Lung (tissue), 12 donors: ENCODE results near the gene PUS10. TPM values are rescaled to one million over a fixed set of nuclear protein-coding genes. Genes with fewer than 3 reads are reported as not detected.
"Not testable (repeated sequence)": the region's sequence is repeated elsewhere in the genome, so short reads cannot be mapped to it uniquely, and the experiment has no call there.

Source experiments
- ATAC-seq: fragments of 200-7000 bp; cut with Tn5 transposase; one replicate; pipeline ENCODE4 v1.9.1; 2020; ENCODE audit warnings: moderate number of reproducible peaks; ENCODE audit not compliant: insufficient read depth, low FRiP score
- DNase-seq, 3 donors: peaks; one replicate each; pipeline ENCODE4 v3.0.0-alpha.2; 2013 to 2017
- H3K27ac ChIP-seq, 2 donors: one replicate each; pipeline ENCODE4 v1.5.1; 2013; ENCODE audit warnings: mild to moderate bottlenecking in 2 of 2, moderate library complexity in 2 of 2, control low read depth in 1 of 2, inconsistent platforms in 1 of 2, low read depth in 1 of 2, low read length in 1 of 2
- H3K27me3 ChIP-seq, 3 donors: one replicate each; pipeline ENCODE4 v1.5.1; 2013; ENCODE audit warnings: low read length in 2 of 3; ENCODE audit not compliant: control insufficient read depth in 3 of 3, insufficient read depth in 3 of 3
- H3K36me3 ChIP-seq, 4 donors: one replicate each; pipeline ENCODE4 v1.5.1; 2013; ENCODE audit warnings: low read length in 4 of 4, mild to moderate bottlenecking in 1 of 4, moderate library complexity in 1 of 4; ENCODE audit not compliant: control insufficient read depth in 4 of 4, insufficient read depth in 4 of 4
- H3K4me1 ChIP-seq, 5 donors: one replicate each; pipeline ENCODE4 v1.5.1; 2013; ENCODE audit warnings: low read length in 5 of 5, mild to moderate bottlenecking in 2 of 5, moderate library complexity in 1 of 5; ENCODE audit not compliant: control insufficient read depth in 5 of 5, insufficient read depth in 5 of 5
- H3K4me3 ChIP-seq: one replicate; pipeline ENCODE4 v1.5.1; 2013; ENCODE audit warnings: mild to moderate bottlenecking, control low read depth, moderate library complexity
- H3K9ac ChIP-seq, 2 donors: one replicate each; pipeline ENCODE4 v1.5.1; 2013; ENCODE audit warnings: low read length in 2 of 2, control low read depth in 1 of 2; ENCODE audit not compliant: insufficient read depth in 1 of 2
- H3K9me3 ChIP-seq, 4 donors: one replicate each; pipeline ENCODE4 v1.5.1; 2013; ENCODE audit warnings: low read length in 3 of 4, mild to moderate bottlenecking in 1 of 4, moderate library complexity in 1 of 4; ENCODE audit not compliant: control insufficient read depth in 4 of 4, insufficient read depth in 3 of 4
- WGBS, 2 donors: extraction: QIAGEN DNeasy Blood & Tissue Kit; methylation state at CpG; one replicate each; pipeline ENCODE4 v1.1.7; 2013; 5-methylcytosine and 5-hydroxymethylcytosine counted together
- polyA plus RNA-seq, 2 donors: library from polyadenylated mRNA; stranded (reverse); fragments of 200-250 nt; gene quantifications; one replicate each; pipeline ENCODE4 v1.2.1, GENCODE V29; 2013
- total RNA-seq, 2 donors: library from RNA; depleted of rRNA in 1 of 2; stranded (reverse); fragments of >200 nt in 1 of 2; gene quantifications; one replicate each; pipeline ENCODE4 v1.2.1, GENCODE V29; 2014 to 2021
- TF ChIP-seq, protein P1 (sequence below): IDR thresholded peaks from 2 replicates; pipeline ENCODE4 v1.5.1; 2012; ENCODE audit warnings: mild to moderate bottlenecking; ENCODE audit errors: control extremely low read depth, extremely low read depth
- donor health status: control.
- donor health status: control.
- donor health status: Bipolar disorder and iron deficiency.
- donor health status: healthy.
- donor health status: DM: yes; HTN: yes; CAD: no.

The PUS10 gene
- total and polyA plus RNA-seq, 4 donors, result 3.4 to 15.8 (median 5.9) TPM

DNA sequence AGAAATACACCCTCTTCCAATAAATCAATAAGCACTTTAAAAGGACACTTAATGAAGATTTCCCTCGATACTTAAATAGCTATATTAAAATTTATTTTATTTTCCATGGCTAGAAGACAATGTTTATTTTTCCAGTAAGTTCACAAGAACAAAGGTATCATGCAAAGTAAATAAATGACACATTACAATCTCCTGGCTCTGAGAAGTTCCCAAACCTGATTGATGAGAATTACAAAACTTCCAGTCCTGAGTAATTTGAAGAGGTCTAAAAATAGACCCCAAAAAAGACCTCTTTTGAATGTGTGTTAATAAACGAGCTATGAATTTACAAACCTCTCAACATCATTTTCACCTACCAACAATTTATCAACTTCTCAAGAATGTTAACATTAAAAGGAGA is 2.1 kb downstream of the PUS10 start:
- Histone ChIP-seq H3K36me3 (peaks cover 0 to 3% (median under 1%) of the 10 kb centered on the region in 4 donors), H3K27me3 (no peaks in the 10 kb centered on the region), H3K9ac (peak overlapping the region in 1 of 2 donors; percentile 94), H3K4me3 (no peak overlapping the region), H3K9me3 (no peaks in the 10 kb centered on the region), H3K4me1 (peaks cover 0 to 12% (median 2%) of the 10 kb centered on the region in 5 donors), H3K27ac (no peak overlapping the region)
- DNase-seq (peak in 2 of 3 donors; percentile 45 to 53), ATAC-seq (no peak)
- TF ChIP-seq, protein P1, sequence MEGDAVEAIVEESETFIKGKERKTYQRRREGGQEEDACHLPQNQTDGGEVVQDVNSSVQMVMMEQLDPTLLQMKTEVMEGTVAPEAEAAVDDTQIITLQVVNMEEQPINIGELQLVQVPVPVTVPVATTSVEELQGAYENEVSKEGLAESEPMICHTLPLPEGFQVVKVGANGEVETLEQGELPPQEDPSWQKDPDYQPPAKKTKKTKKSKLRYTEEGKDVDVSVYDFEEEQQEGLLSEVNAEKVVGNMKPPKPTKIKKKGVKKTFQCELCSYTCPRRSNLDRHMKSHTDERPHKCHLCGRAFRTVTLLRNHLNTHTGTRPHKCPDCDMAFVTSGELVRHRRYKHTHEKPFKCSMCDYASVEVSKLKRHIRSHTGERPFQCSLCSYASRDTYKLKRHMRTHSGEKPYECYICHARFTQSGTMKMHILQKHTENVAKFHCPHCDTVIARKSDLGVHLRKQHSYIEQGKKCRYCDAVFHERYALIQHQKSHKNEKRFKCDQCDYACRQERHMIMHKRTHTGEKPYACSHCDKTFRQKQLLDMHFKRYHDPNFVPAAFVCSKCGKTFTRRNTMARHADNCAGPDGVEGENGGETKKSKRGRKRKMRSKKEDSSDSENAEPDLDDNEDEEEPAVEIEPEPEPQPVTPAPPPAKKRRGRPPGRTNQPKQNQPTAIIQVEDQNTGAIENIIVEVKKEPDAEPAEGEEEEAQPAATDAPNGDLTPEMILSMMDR, result no peak
- WGBS, 2 donors, result 36 to 62% methylated on average over 2 of the region's 2 CpGs

DNA sequence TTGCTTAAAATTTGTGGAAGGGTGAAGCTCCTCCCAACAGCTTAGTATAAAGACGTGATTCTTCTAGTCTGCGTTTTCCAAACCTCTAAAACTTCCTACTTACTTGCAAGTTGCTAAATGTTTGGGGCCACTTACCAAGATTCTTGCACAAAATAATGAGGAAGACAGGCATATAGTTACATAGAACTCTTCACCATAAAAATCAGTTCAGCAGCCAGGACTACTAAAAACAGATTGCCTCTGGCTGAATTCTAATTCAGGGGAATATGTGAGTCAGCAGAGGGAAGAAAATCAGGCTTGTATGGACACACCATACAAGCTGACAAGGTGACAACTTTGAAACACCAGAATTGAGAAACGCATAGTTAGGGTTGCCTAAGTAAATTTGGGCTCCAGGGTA is 3.3 kb downstream of the PUS10 start:
- H3K27ac ChIP-seq, result no peak overlapping the region
- no peak overlapping the region for H3K9ac ChIP-seq
- H3K9me3 ChIP-seq, result no peaks in the 10 kb centered on the region
- TF ChIP-seq, protein P1, result no peak
- no peaks in the 10 kb centered on the region for H3K36me3 ChIP-seq
- WGBS, 2 donors, result 35 to 59% methylated on average over 3 of the region's 3 CpGs
- ATAC-seq (no peak), DNase-seq (no peak)
- peaks cover 0 to 12% (median 1%) of the 10 kb centered on the region in 5 donors for H3K4me1 ChIP-seq
- H3K4me3 ChIP-seq, result no peak overlapping the region
- no peaks in the 10 kb centered on the region for H3K27me3 ChIP-seq

DNA sequence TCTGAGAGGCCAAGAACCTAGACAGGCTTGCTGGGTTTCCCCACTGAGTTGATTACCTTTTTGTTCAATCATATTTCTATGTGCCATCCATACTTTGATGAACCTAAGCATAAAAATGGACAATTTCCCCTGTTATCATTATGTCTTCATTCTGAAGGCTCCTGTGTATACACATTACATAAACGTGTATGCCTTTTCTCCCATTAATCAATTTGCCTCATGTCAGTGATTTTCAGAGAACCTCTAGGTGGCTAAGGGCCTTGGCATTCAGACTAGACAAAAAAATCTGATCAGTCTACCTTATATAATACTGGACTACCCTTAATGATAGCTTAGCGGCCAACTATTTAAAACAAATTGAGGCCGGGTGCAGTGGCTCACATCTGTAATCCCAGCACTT is 4.7 kb downstream of the PUS10 start:
- no peak for DNase-seq
- Histone ChIP-seq H3K4me3 (no peak overlapping the region), H3K9ac (no peak overlapping the region), H3K27me3 (no peaks in the 10 kb centered on the region), H3K27ac (no peak overlapping the region), H3K9me3 (no peaks in the 10 kb centered on the region), H3K36me3 (no peaks in the 10 kb centered on the region), H3K4me1 (peaks cover 0 to 8% (median 1%) of the 10 kb centered on the region in 5 donors)
- TF ChIP-seq, protein P1, result no peak
- WGBS, 2 donors, result 61 to 78% methylated on average over 3 of the region's 3 CpGs
- ATAC-seq, result no peak

DNA sequence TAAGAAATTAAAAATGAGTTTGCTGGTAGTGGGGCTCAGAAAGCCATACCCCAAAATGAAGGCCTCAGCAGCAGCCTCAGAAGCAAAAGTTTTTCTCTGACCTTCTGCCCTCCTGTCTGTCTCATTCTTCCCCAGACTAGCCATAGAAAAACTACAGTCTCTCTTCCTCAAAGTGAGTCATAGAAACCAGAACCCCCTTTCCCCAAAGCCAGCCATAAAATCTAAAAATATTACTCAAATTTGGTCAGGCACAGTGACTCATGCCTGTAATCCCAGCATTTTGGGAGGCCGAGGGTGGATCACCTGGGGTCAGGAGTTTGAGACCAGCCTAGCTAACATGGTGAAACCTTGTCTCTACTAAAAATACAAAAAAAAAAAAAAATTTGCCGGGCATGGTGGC is 5.8 kb downstream of the PUS10 start:
- ATAC-seq, H3K9ac ChIP-seq, H3K27ac ChIP-seq: not testable (repeated sequence)

More for the DNA sequence above, 5.8 kb downstream of the PUS10 start:
- H3K27me3 ChIP-seq, H3K4me3 ChIP-seq, H3K9me3 ChIP-seq, DNase-seq, H3K4me1 ChIP-seq, H3K36me3 ChIP-seq: not testable (repeated sequence)
- WGBS, 2 donors, result 70 to 76% methylated on average over 2 of the region's 2 CpGs
